Motor neuron (in vitro differentiated cells): ENCODE data around the gene CERK. TPM values are rescaled to one million over a fixed set of nuclear protein-coding genes. Genes with fewer than 3 reads are reported as not detected.
A peak's percentile ranks its signal among the peaks of the same experiment; 100 is the strongest.
"Not testable (repeated sequence)": the region's sequence is repeated elsewhere in the genome, so short reads cannot be mapped to it uniquely, and the experiment has no call there.

ENCODE experiments used
- ATAC-seq, 8 experiments: fragments of 200-7000 bp; cut with Tn5 transposase; replicated peaks in 6 of 8; 2 replicates each; pipeline ENCODE4 v1.8.0; 2021; ENCODE audit warnings: mild to moderate bottlenecking in 8 of 8, moderate library complexity in 8 of 8
- H3K27ac ChIP-seq, 2 donors: fragments of 250-450 bp; sonication (Bioruptor Pico); 2 replicates each; pipeline ENCODE4 v1.9.0; 2021; ENCODE audit warnings: antibody characterized with exemption in 2 of 2, mild to moderate bottlenecking in 2 of 2, moderate library complexity in 1 of 2
- H3K4me1 ChIP-seq, 2 donors: fragments of 250-450 bp; sonication (Bioruptor Pico); replicated peaks in 1 of 2; 2 replicates each; pipeline ENCODE4 v1.6.1; 2021; ENCODE audit warnings: antibody characterized with exemption in 2 of 2, mild to moderate bottlenecking in 2 of 2, moderate library complexity in 1 of 2
- H3K4me3 ChIP-seq, 5 donors: fragments of 250-450 bp; sonication (Bioruptor Pico); 2 replicates each; pipeline ENCODE4 v1.9.0; 2021; ENCODE audit warnings: antibody characterized with exemption in 5 of 5, mild to moderate bottlenecking in 5 of 5, moderate library complexity in 4 of 5
- WGBS, 10 experiments: fragments of 450-650 bp; shearing (Covaris generic); methylation state at CpG; one replicate each; pipeline ENCODE4 v1.0.0; 2022; 5-methylcytosine and 5-hydroxymethylcytosine counted together
- in situ Hi-C, 9 experiments: fragments of 400-800 bp; cut with MboI; loops; one replicate each; pipeline ENCODE4 v1.15.0; 2021; ENCODE audit warnings: low sequenced_read_pairs in 9 of 9, low pct_unique_long_range_greater_than_20kb in 2 of 9; ENCODE audit not compliant: unreplicated experiment in 9 of 9
- total RNA-seq, 8 experiments: library from RNA; unstranded; fragments of 300-600 nt; gene quantifications; 2 replicates each; pipeline versions ENCODE4 v1.2.3 to v1.2.4, GENCODE V29; 2022

The CERK gene
- total RNA-seq, 8 experiments from 2014 or later: 15.7 to 136 (median 58.0) TPM

DNA sequence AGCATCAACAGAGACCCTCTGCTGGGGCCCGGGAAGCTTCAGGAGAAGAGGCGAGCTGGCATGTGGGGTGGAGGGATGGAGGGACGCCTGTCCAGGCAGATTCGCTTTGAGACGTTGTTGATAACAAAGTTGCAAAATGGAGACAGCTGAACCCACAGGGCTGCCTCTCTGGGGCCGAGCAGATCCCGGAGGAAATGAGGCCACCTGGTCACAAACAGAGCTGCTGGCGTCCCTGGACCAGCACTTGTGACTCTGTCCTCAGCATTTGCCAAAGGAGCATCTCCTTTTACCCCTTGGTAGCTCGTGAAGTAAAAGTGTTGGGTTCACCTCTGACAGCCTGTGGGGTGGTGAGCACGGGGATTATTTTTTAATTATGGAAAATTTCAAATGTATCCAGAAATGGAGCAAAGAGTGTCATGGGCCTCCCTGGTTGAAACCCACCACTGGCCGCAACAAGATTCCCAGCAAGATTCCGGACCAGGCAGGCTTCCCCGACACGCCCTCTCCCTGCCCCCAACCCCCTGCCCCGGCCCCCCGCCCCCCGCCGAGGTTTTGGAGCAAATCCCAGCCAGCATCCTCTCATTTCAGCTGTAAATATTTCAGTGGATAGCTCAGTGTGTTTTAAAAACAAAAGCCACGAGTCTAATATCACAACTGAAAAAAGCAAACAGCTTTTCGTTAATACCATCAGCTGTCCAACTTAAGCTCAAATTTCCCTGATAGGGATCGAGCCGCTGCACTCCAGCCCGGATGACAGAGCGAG, 97.6 kb downstream of the CERK start:
- no peak for ATAC-seq
- 56 to 100% (median 83%) methylated on average over 2 to 8 of the region's 24 CpGs; no CpG with 5 or more reads in 3 of the 10 experiments for WGBS, 10 experiments
- peaks cover 6 to 17% of the 10 kb centered on the region in 2 donors for H3K4me1 ChIP-seq
- H3K27ac ChIP-seq: peak overlapping the region in 1 of 2 donors; percentile 76
- no peak overlapping the region for H3K4me3 ChIP-seq
- in situ Hi-C loops: no loop called here

DNA sequence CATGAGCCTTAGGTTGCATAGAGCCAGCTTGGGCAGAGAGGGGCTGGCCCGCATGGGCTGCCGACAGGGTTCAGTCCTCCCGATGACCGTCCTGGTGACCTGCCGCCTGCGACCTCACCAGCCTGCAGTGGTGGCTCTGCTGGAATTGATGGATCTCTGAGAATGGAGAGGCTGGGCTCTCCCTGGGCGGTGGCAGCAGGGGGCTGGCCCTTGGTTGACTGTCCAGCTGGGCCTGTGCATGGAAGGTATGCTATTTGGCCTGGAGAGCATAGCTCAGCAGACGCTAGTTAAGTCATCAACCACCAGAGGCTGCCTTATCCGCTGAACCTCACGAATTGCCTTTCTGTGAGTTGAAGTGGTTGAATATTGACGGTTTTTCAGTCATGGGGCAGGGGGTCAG, 98.2 kb downstream of the CERK start:
- H3K27ac ChIP-seq: peak overlapping the region in 1 of 2 donors; percentile 76
- in situ Hi-C loops: no loop called here
- ATAC-seq: peak in 4 of 8 experiments; percentile 27 to 49 (median 40)
- peaks cover 6 to 18% of the 10 kb centered on the region in 2 donors for H3K4me1 ChIP-seq
- 32 to 87% (median 56%) methylated on average over 2 to 3 of the region's 11 CpGs; no CpG with 5 or more reads in 6 of the 10 experiments for WGBS, 10 experiments
- H3K4me3 ChIP-seq: no peak overlapping the region

DNA sequence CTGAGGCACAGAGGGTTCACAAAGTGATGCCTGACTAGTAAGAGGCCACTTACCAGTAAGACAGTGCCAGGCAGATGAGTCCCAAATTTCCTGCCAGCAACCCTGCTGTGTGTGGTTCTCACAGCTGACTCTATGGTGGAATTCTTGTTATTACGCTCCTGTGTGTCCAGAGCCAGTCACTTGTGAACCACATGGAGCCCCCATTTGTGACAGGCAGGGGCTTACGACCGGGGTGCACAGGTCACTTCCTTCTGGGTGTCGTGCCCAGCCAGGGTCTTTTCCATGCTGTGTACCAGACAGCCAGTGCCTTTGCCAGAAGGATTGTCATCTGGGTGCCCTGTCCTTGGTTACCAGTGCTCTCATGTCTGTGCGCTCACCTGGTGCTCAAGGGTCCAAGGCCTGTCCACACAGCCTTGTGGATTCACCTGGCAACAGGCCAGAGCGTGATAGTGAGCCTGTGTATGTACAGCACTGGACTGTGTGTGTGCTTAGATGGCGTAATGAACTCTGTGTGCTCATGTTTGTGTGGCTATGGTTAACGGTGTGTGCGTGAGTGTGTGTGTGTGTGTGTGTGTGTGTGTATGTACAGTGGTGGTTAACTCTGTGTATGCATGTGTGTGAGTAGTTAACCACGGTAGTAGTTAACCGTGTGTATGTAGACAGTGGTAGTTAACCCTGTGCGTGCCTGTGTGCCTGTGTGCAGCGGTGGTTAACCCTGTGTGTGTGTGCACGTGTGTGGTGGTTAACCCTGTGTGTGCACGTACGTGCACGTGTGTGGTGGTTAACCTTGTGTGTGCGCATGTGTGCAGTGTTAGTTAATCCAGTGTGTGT, 99.2 kb downstream of the CERK start:
- peak in 6 of 8 experiments; percentile 38 to 91 (median 58) for ATAC-seq
- Histone ChIP-seq H3K27ac (peak overlapping the region in 1 of 2 donors; percentile 41), H3K4me3 (no peak overlapping the region), H3K4me1 (peaks cover 6 to 28% of the 10 kb centered on the region in 2 donors)
- WGBS, 10 experiments: 53 to 96% (median 81%) methylated on average over 3 to 10 of the region's 18 CpGs; no CpG with 5 or more reads in 4 of the 10 experiments
- in situ Hi-C loops: no loop called here

DNA sequence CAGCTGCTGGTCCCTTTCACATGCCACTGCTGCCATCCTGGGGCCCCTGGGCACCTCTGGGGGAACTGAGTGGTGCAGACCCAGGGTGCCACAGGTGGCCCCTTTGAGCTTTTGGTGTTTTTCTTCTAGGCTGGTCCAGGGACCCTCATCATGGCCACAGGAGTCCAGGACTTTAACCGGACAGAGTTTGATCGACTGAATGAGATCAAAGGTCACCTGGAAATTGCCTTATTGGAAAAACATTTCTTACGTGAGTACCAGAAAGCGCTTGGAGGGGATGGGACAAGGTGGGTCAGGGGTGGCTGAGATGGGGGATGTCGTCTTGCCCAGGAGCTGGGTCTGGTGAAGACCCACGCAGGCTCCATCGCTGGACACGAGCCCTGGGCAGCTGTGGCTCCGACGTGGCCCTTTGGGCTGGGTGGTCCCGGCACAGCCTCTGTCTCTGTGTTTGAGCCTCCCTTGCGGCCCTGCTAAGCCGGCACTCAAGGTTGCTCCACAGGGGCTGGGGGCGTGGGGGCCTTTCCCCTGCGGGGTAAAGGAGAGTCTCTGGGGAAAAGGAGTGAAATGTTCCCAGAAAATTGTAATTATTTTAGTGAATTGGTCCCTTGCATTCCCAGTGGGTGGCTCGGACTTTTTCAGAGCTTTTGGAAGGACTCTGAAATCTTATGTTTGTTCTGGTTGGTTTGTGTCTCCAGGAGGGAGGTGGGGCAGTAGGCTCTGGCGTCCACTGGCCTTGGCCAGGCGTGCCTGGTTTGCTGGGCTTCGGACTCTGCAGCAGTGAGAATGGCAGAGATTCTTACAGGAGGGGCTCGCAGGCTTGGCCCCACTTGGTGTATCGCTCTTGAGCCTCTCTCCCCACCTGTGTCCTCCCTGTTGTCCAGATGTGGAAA, 100.1 kb downstream of the CERK start:
- H3K4me1 ChIP-seq: peaks cover 6 to 28% of the 10 kb centered on the region in 2 donors
- ATAC-seq: no peak
- in situ Hi-C loops: no loop called here
- H3K27ac ChIP-seq: no peak overlapping the region
- 20 to 80% (median 78%) methylated on average over 1 to 5 of the region's 21 CpGs; no CpG with 5 or more reads in 6 of the 10 experiments for WGBS, 10 experiments
- no peak overlapping the region for H3K4me3 ChIP-seq

DNA sequence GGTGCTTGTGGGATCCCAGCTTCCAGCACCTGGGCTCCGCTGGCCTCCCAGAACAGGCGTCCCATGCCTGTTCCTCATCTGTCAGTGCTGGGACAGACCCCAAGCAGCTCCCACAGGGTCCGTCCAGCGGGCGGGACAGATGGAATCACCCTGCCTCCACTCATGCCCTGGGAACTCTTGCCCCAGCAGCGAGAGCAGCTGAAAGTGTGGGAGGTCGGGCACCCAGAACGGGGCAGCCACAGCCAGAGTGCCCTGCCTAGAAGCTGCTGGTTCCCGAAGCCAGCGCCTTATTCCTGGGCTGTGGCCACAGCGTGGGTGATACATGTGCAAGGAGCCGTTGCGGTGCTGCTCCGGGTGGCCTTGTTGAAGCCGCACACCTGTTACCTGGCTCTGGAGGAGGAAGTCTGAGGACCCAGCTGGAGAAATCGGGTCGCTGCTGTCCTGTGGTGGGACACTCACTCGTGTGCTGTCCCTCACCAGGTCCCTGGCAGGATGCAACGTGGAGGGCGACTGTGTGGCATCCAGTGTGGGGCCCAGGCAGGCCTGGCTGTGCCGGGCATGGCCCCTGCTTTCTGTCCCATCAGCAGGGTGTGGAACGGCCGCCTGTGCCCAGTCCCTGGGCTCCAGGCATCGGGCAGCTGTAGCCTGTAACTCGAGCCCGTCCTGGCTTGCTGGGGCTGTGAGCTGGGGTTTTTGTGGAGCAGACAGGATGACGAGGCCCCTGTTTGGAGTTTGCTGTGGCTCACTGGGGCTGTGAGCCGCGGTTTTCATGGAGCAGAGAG, 101.6 kb downstream of the CERK start:
- H3K4me3 ChIP-seq: no peak overlapping the region
- ATAC-seq: no peak
- peaks cover 6 to 28% of the 10 kb centered on the region in 2 donors for H3K4me1 ChIP-seq
- WGBS, 10 experiments: 40 to 53% methylated on average over 1 to 8 of the region's 29 CpGs; no CpG with 5 or more reads in 8 of the 10 experiments
- H3K27ac ChIP-seq: no peak overlapping the region
- in situ Hi-C loops: no loop called here

DNA sequence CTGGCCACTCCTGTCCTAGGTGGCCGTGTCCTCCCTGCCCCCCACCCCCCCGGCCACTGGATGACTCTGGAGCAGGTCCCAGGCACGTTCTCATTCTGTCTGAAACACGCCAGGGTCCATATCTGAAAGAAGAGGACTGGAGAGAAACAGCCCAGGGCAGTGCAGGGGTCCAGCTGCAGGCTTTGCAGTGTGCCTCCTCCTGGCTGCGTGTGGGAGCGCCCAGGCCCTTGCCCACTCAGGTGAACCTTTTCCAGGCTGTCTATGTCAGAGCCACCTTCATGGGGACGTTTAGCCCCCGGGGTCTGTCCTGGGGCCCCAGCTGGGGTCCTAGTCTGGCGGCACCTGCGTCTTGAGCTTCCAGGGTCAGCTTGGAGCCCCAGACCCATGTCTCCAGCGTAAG, 102.3 kb downstream of the CERK start:
- Histone ChIP-seq H3K4me1 (peaks cover 6 to 28% of the 10 kb centered on the region in 2 donors), H3K27ac (peak overlapping the region in 1 of 2 donors; percentile 50), H3K4me3 (no peak overlapping the region)
- 90 to 100% methylated on average over 4 of the region's 11 CpGs; no CpG with 5 or more reads in 8 of the 10 experiments for WGBS, 10 experiments
- in situ Hi-C loops: no loop called here
- ATAC-seq: peak in 5 of 8 experiments; percentile 14 to 57 (median 40)

DNA sequence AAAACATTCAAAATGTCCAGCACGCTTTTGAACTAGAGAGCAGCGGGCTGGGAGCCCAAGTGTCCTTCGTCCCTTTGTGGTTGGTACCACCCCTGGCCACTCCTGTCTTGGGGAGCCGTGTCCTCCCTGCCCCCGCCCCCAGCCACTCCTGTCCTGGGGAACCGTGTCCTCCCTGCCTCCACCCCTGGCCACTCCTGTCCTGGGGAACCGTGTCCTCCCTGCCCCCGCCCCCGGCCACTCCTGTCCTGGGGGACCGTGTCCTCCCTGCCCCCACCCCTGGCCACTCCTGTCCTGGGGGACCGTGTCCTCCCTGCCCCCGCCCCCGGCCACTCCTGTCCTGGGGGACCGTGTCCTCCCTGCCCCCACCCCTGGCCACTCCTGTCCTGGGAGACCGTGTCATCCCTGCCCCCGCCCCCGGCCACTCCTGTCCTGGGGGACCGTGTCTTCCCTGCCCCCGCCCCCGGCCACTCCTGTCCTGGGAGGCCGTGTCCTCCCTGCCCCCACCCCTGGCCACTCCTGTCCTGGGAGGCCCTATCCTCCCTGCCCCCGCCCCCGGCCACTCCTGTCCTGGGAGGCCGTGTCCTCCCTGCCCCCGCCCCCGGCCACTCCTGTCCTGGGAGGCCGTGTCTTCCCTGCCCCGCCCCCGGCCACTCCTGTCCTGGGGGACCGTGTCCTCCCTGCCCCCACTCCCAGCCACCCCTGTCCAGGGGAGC, 102.9 kb downstream of the CERK start:
- Histone ChIP-seq H3K4me1 (peaks cover 5 to 23% of the 10 kb centered on the region in 2 donors), H3K27ac (peak overlapping the region in 1 of 2 donors; percentile 53)
- in situ Hi-C loops, H3K4me3 ChIP-seq: not testable (repeated sequence)
- ATAC-seq: peak in 5 of 8 experiments; percentile 5 to 61 (median 15)
- 60 to 100% methylated on average over 1 to 2 of the region's 30 CpGs; no CpG with 5 or more reads in 8 of the 10 experiments for WGBS, 10 experiments

Other genes with a start within 250 kb of the CERK start
- 10 to 100 TPM in 1 of 8 experiments, 1 to 10 TPM in 6, under 1 TPM in 1; 0.76 to 26.6 (median 4.7) TPM for gene CELSR1, start 200.6 kb downstream of the CERK start, total RNA-seq
- 10 to 100 TPM in 5 of 8 experiments, 1 to 10 TPM in 3; 4.3 to 28.8 (median 20.2) TPM for gene GRAMD4, start 117.9 kb downstream of the CERK start, total RNA-seq
- 10 to 100 TPM in 6 of 8 experiments, 1 to 10 TPM in 2; 6.6 to 31.4 (median 12.3) TPM for gene TBC1D22A, start 24.4 kb upstream of the CERK start, total RNA-seq